Fibroblast of skin of left biceps (primary cell): ENCODE results near the gene ROCK2.
"Not testable (repeated sequence)": the region's sequence is repeated elsewhere in the genome, so short reads cannot be mapped to it uniquely, and the experiment has no call there.

ENCODE experiments used
- DNase-seq, 2 experiments: peaks; one replicate each; pipeline ENCODE4 v3.0.0-alpha.2; 2013; ENCODE audit warnings: low read depth in 2 of 2

ROCK2 gene

GRCh38 chr2:11179899-11180298 lies 164.5 kb downstream of the ROCK2 start:
- DNase-seq = no peak

- DNase-seq = no peak
Observed at GRCh38 chr2:11179196-11179595, 165.2 kb downstream of the ROCK2 start.

- no peak for DNase-seq
Observed at GRCh38 chr2:11177871-11178690, 166.4 kb downstream of the ROCK2 start.

- peak; percentile 42 to 45 for DNase-seq
Observed at GRCh38 chr2:11175293-11175795, 169.1 kb downstream of the ROCK2 start.

- no peak for DNase-seq
Observed at GRCh38 chr2:11174222-11174621, 170.2 kb downstream of the ROCK2 start.

- DNase-seq = no peak
Observed at GRCh38 chr2:11169333-11169732, 175.1 kb downstream of the ROCK2 start.

DNA sequence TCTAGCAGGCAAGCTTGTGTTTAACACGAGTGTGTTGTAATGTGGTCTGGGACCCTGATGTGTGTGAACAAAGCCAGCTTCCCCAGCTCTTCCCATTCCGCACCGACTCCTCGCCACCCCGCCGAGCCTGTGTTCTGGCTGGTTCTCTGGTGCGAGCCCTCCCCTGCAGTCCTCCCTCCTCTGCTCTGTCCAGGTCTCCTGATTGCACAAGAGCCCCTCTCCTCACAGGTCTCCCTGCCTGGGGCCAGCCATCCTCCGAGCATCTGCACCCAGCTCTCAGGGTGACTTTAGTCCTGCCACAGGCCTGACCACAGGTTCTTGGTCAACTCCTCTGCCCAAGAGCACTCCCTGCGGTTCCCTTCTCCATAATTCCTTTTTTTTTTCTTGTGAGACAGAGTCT lies 175.9 kb downstream of the ROCK2 start:
- DNase-seq = no peak

- no peak for DNase-seq
Observed at GRCh38 chr2:11166476-11166875, 178.0 kb downstream of the ROCK2 start.

- not testable (repeated sequence) for DNase-seq
Observed at GRCh38 chr2:11165046-11165445, 179.4 kb downstream of the ROCK2 start.

DNA sequence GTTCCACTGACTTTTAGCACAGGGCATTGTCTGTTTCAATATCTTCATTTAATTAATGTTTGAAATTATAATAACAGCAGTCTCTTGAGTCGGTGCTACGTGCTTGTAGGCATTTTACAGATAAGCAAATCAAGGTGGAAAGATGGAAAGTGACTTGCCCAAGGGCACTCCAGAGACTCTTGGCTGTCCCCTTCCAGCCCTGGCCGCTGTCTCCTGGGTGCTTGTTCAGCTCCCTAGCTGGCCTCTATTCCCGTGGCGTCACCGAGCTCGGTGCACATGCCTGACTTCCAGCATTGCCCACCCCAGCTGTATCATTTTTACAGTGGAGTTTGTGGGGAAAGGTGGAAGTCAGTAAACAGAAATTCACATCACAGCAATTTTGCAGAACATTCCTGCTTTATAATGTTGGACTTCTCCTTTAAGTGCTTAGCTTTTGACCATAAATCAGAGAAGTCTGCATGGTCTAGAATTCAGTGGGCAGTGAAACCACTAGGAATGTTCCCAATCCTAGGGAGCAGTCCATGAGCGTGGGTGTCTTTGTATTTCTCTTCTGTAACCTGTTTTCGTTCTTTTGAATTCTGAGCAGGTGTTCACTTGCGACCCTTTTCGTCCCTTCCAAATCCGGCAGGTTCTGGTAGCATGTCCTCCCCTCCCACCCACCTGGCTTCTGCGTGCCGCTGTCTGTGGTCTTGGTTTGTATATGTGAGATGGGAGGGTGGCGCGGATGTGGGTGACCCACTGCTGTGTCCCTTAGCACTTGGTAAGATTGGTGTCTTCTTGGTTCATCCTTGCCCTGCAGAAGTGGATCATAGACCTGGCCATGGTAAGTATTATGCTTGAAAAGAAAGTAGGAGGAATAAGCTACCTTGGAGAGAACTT lies 180.8 kb downstream of the ROCK2 start:
- DNase-seq = no peak

- DNase-seq = no peak
Observed at GRCh38 chr2:11161747-11162146, 182.7 kb downstream of the ROCK2 start.

DNA sequence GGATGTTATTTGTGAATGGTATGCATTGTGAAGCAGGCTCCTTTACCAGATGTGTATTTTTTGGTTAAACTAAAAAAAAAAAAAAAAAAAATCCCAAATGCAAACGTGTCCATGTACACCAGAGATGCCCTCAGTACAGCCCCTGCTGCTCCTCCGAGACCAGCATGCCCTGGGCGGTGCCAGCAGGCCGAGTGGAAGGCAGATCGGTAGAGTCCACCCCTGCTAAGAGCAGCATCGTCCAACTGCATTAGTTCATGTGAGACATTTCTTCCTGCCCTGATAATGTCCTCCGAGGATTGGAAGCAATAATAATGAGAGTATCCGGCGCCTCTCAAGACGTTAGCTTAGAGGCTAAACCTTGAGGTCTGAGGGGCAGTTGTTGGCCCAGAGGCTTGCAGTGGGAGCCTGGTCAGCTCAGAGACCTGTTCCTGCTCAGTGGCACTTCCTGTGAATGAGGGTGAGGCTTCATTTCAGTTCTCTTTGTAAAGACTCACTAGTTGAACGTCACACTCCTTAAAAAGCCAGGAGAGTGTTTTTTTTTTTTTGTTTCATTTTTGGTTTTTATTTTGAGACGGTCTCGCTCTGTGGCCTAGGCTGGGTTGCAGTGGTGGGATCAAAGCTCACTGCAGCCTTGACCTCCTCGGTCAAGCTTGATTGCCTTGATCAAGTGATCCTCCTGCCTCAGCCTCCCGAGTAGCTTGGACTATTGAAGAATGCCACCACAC lies 183.5 kb downstream of the ROCK2 start:
- no peak for DNase-seq

- no peak for DNase-seq
Observed at GRCh38 chr2:11160256-11160655, 184.2 kb downstream of the ROCK2 start.

DNA sequence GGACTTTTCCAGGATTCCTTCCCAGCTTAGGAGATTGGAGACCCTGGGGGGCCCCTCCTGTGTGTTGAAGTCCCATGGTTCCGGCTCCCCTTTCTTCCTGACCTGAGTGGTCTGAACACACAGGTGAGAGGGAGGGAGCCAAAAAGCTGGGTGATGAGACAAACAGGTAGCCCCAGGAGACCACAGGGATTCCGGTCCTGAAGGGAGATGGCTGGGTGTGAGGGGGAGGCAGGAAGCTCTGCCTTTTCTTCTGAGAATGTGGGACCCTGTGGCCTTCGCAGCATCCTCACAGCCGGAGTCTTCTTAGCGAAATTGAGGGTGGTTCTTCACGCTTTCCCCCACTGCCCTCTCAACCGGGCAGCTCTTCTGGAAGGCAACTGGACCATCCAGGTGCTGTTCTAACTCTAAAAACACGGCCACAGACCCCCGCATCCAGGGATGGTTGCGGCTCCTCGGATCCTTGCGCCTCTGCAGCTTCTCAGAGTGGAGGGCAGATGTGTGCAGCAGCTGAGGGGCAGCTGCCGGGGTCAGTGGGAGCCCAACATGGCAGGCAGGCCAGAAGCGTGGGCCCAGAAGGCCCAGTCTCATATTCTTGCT lies 184.8 kb downstream of the ROCK2 start:
- no peak for DNase-seq

DNA sequence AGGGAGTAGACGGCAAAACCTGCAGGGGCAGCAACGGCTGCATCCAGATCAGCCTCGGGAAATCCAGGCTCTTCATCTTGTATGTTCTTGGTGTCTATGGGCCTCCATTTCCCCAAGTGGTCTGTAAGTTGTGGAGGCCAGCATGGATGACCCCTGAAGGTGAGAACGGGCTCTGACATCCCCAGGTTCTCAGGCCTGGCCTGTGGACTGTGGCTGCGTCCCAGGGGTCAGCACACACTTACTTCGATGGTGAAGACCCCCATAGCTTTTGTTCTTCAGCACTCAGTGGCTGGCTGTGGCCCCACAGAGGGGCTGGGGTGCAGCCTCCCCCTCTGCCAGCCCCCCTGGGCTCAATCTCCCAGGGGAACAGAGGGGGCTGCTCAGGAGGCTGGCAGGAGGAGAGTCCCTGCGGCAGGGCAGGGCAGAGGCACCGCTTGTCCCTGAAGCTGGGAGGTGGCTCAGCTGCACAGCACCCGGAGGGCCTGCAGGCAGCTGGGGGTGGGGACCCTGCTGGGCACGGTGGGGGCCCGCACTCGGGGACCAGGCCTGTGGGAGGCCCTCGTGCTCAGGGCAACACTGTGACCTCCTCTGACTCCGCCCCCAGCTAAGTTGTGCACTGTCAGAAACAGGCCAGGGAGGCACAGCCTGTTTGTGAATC lies 185.4 kb downstream of the ROCK2 start:
- DNase-seq = no peak

DNA sequence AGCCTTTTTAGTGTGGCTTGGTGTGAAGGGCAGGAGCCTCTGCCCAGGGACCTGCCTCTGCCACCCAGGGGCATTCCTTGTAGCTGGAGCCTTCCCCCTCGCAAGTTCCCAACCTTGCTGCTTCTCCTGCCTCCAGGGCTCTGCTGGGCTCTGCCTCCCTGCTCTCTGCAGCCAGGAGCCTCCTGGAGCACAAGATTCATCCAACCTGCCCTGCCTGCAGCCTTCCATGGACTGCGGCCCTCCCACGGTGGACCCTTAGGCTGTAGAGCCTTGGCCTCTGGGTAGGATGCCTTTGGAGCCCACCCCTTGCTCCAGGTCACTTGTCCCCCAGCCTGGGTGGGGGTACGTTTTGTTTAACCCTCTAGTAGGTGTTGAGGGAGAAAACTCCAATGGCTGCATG lies 186.7 kb downstream of the ROCK2 start:
- no peak for DNase-seq

DNA sequence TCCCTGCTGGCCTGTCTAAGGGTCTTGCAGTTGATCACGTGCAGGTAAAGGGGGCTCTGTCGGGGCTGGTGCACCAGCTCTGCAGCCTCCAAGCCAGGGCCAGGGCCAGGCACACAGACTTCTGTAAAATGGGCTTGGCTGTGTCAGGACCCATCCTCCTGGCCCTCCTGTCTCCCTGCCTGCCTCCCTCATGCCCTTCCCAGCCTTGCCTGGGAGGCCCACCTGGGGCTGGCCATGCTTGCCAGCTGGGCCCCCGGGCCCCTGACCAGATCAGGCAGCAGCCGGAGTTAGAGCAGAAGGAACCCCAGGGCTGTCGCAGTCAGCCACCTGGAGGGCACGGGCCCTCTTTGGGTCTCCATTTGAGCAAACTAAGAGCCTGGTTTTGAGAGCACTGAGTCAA lies 187.1 kb downstream of the ROCK2 start:
- DNase-seq = no peak

- no peak for DNase-seq
Observed at GRCh38 chr2:11156396-11157075, 187.9 kb downstream of the ROCK2 start.

DNA sequence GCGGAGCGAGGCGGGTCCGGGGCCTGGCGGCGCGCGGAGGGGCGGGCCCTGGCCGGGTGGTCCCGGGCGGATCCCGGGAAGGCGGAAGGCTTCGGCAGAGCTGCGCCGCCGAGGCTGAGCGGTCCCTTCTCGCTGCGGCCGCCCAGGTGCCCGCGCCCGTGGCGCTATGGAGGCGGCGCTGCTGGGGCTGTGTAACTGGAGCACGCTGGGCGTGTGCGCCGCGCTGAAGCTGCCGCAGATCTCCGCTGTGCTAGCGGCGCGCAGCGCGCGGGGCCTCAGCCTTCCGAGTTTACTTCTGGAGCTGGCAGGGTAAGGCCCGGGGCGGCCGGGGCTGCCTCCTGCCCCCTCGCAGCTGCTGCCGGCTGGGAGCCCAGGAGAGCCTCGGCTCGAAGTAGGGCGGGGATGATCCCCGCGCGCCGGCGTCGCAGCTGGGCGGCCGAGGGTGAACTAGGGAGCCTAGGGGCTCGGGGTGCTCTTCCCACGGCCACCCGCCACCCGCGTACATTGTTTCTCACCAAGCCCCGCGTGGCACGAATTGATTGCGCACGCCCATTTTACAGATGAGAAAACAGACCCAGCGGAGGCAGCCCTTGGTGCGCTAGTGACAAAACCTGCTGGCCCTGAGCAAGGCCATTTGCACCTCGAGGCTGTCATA lies 188.9 kb downstream of the ROCK2 start, which contains the start of gene SLC66A3:
SLC66A3 (plus strand) TSS at position 87 of the 655 bp plus-strand sequence; CDS start at position 167, 80 bp downstream.
- peak in 1 of 2 experiments; percentile 76 for DNase-seq

DNA sequence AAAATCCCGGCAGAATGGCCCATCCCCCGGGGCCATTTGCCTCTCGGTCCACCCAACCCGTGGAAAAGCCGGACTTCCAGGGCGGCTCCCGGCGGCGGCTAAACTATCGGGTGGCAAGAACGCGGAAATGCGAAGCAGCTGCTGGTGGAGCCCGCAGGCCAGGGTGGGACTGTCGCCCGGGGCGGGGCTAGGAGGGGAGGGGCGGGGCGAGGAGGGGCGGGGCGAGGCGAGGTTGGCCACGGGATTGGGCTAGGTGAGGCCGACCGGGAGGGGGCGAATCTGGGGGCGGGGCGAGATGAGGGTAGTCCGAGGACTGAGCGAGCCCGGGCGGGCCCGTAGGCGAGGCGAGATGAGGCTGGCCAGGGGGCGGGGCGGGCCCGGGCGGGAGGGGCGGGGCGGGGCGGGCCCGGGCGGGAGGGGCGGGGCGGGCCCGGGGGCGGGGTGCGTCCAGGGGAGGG lies 189.5 kb downstream of the ROCK2 start:
- DNase-seq = peak; percentile 86 to 87
